IMR-90 (cell line): ENCODE results near the gene LARGE2. TPM values are rescaled to one million over a fixed set of nuclear protein-coding genes. Genes with fewer than 3 reads are reported as not detected.

ENCODE experiments used
- ATAC-seq: fragments of 200-7000 bp; cut with Tn5 transposase; 2 replicates; pipeline ENCODE4 v1.9.1; 2020; ENCODE audit warnings: low read depth, mild to moderate bottlenecking, moderate library complexity
- BruUV-seq: library from RNA; stranded (reverse); fragments of 400-500 nt; replicated peaks from 2 replicates; lab custom pipeline; 2021; lab: Mats Ljungman, UMichigan
- CTCF ChIA-PET: fragments of 300-600 bp; formaldehyde crosslinking; extraction: SDS; loops from one replicate; lab custom pipeline; 2021; ENCODE audit warnings: antibody characterized with exemption; lab: Yijun Ruan, JAX
- POLR2A ChIA-PET: fragments of 300-600 bp; sonication (Branson Sonifier 250); formaldehyde crosslinking; loops from one replicate; lab custom pipeline; 2022; ENCODE audit warnings: antibody characterized with exemption; ENCODE audit not compliant: unreplicated experiment; lab: Charles Lee
- DNase-seq: peaks from one replicate; pipeline ENCODE4 v3.0.0; 2013
- H2AFZ ChIP-seq: replicated peaks from 2 replicates; pipeline ENCODE3; 2013; ENCODE audit warnings: low read length, mild to moderate bottlenecking; ENCODE audit not compliant: poor library complexity
- H2AK5ac ChIP-seq: 2 replicates; pipeline ENCODE4 v1.6.1; 2013; ENCODE audit warnings: low read depth, low read length, inconsistent platforms
- H2AK9ac ChIP-seq: replicated peaks from 2 replicates; pipeline ENCODE3; 2013; ENCODE audit warnings: mild to moderate bottlenecking, low read depth, low read length, moderate library complexity; ENCODE audit not compliant: poor library complexity
- H2BK120ac ChIP-seq: 2 replicates; pipeline ENCODE4 v1.6.1; 2013; ENCODE audit warnings: low read depth, low read length, inconsistent platforms
- H2BK15ac ChIP-seq: 3 replicates; pipeline ENCODE4 v1.6.1; 2013; ENCODE audit warnings: low read depth, low read length, inconsistent platforms
- H2BK20ac ChIP-seq: 2 replicates; pipeline ENCODE4 v1.6.1; 2013; ENCODE audit warnings: low read depth, mild to moderate bottlenecking, inconsistent platforms, low read length, moderate library complexity
- H2BK5ac ChIP-seq: 2 replicates; pipeline ENCODE4 v1.6.1; 2013; ENCODE audit warnings: mild to moderate bottlenecking, low read depth, low read length, inconsistent platforms; ENCODE audit not compliant: poor library complexity, severe bottlenecking
- H3K14ac ChIP-seq: replicated peaks from 2 replicates; pipeline ENCODE4 v1.6.1; 2013; ENCODE audit warnings: low read depth, low read length, inconsistent platforms
- H3K18ac ChIP-seq: 2 replicates; pipeline ENCODE4 v1.6.1; 2013; ENCODE audit warnings: low read depth, low read length, control low read depth
- H3K23ac ChIP-seq: 2 replicates; pipeline ENCODE4 v1.6.1; 2013; ENCODE audit warnings: low read depth, low read length, inconsistent platforms
- H3K27ac ChIP-seq: 2 replicates; pipeline ENCODE4 v1.5.1; 2013; ENCODE audit warnings: mild to moderate bottlenecking, control low read depth, low read length; ENCODE audit not compliant: insufficient read depth
- H3K27me3 ChIP-seq: 2 replicates; pipeline ENCODE4 v1.6.1; 2013; ENCODE audit warnings: low read length; ENCODE audit not compliant: control insufficient read depth, insufficient read depth
- H3K36me3 ChIP-seq: 2 replicates; pipeline ENCODE4 v1.6.1; 2013; ENCODE audit warnings: low read length, mixed read lengths; ENCODE audit not compliant: control insufficient read depth, insufficient read depth
- H3K4ac ChIP-seq: 2 replicates; pipeline ENCODE4 v1.6.1; 2013; ENCODE audit warnings: low read depth, low read length, inconsistent platforms
- H3K4me1 ChIP-seq: 2 replicates; pipeline ENCODE4 v1.6.1; 2013; ENCODE audit warnings: low read length, mixed read lengths; ENCODE audit not compliant: control insufficient read depth, insufficient read depth
- H3K4me2 ChIP-seq: 2 replicates; pipeline ENCODE4 v1.6.1; 2013; ENCODE audit warnings: low read depth, mild to moderate bottlenecking, control low read depth, low read length, moderate library complexity
- H3K4me3 ChIP-seq: 2 replicates; pipeline ENCODE4 v1.5.1; 2013; ENCODE audit warnings: low read depth, mild to moderate bottlenecking, control low read depth, low read length, moderate library complexity; ENCODE audit not compliant: insufficient read depth
- H3K56ac ChIP-seq: 2 replicates; pipeline ENCODE4 v1.6.1; 2013; ENCODE audit warnings: low read length, inconsistent platforms; ENCODE audit not compliant: insufficient read depth; ENCODE audit errors: extremely low read depth
- H3K79me1 ChIP-seq, 2 experiments: 2 replicates each; pipeline ENCODE4 v1.6.1; 2013; ENCODE audit warnings: low read length in 2 of 2, inconsistent platforms in 1 of 2, low read depth in 1 of 2
- H3K9ac ChIP-seq: 2 replicates; pipeline ENCODE4 v1.6.1; 2013; ENCODE audit warnings: low read depth, low read length, control low read depth
- H3K9me1 ChIP-seq: 2 replicates; pipeline ENCODE4 v1.6.1; 2013; ENCODE audit warnings: low read length, inconsistent platforms; ENCODE audit not compliant: insufficient read depth
- H3K9me3 ChIP-seq: 2 replicates; pipeline ENCODE4 v1.6.1; 2013; ENCODE audit warnings: low read length; ENCODE audit not compliant: control insufficient read depth, insufficient read depth
- H4K20me1 ChIP-seq: 2 replicates; pipeline ENCODE4 v1.6.1; 2013; ENCODE audit warnings: low read length, inconsistent platforms; ENCODE audit not compliant: insufficient read depth
- H4K5ac ChIP-seq: 2 replicates; pipeline ENCODE4 v1.6.1; 2013; ENCODE audit warnings: mild to moderate bottlenecking, low read depth, low read length, control low read depth
- H4K8ac ChIP-seq, 2 experiments: 2 replicates each; pipeline ENCODE4 v1.6.1; 2013; ENCODE audit warnings: low read depth in 2 of 2, low read length in 2 of 2, control low read depth in 1 of 2, inconsistent platforms in 1 of 2
- H4K91ac ChIP-seq: 2 replicates; pipeline ENCODE4 v1.6.1; 2013; ENCODE audit warnings: low read depth, low read length, inconsistent platforms; ENCODE audit not compliant: insufficient read depth
- BHLHE40 ChIP-seq: fragments of 150-350 bp; IDR thresholded peaks from 2 replicates; pipeline ENCODE4 v1.6.1; 2016; ENCODE audit warnings: mild to moderate bottlenecking, low read depth, low read length
- CEBPB ChIP-seq: IDR thresholded peaks from 2 replicates; pipeline ENCODE4 v1.6.1; 2012; ENCODE audit warnings: low read depth, low read length, improper control_type of control experiment
- CHD1 ChIP-seq: IDR thresholded peaks from 2 replicates; pipeline ENCODE4 v1.6.1; 2012; ENCODE audit warnings: low read depth, low read length, improper control_type of control experiment
- CTCF ChIP-seq: conservative IDR thresholded peaks from 2 replicates; pipeline ENCODE4 v1.5.1; 2012; ENCODE audit warnings: mild to moderate bottlenecking, low read depth, low read length, improper control_type of control experiment
- ELK1 ChIP-seq: fragments of 150-350 bp; IDR thresholded peaks from 2 replicates; pipeline ENCODE4 v1.6.1; 2016; ENCODE audit warnings: low read depth, mild to moderate bottlenecking, low read length, moderate library complexity, borderline replicate concordance
- FOS ChIP-seq: fragments of 150-350 bp; IDR thresholded peaks from 2 replicates; pipeline ENCODE4 v1.6.1; 2016; ENCODE audit warnings: low read depth, low read length
- MAFK ChIP-seq: IDR thresholded peaks from 2 replicates; pipeline ENCODE4 v1.6.1; 2012; ENCODE audit warnings: low read depth, low read length, improper control_type of control experiment
- MAZ ChIP-seq: IDR thresholded peaks from 2 replicates; pipeline ENCODE4 v1.6.1; 2012; ENCODE audit warnings: low read depth, mild to moderate bottlenecking, low read length, improper control_type of control experiment, moderate library complexity, borderline replicate concordance
- MXI1 ChIP-seq: IDR thresholded peaks from 2 replicates; pipeline ENCODE4 v1.6.1; 2012; ENCODE audit warnings: low read depth, mild to moderate bottlenecking, low read length, moderate library complexity, borderline replicate concordance
- NFE2L2 ChIP-seq: fragments of 150-350 bp; IDR thresholded peaks from 2 replicates; pipeline ENCODE4 v1.6.1; 2016; ENCODE audit warnings: low read depth, mild to moderate bottlenecking, low read length
- POLR2A ChIP-seq: IDR thresholded peaks from 2 replicates; pipeline ENCODE4 v1.6.1; 2012; ENCODE audit warnings: mild to moderate bottlenecking, low read depth, low read length
- RAD21 ChIP-seq: IDR thresholded peaks from 2 replicates; pipeline ENCODE4 v1.6.1; 2012; ENCODE audit warnings: low read length, improper control_type of control experiment
- RCOR1 ChIP-seq: IDR thresholded peaks from 2 replicates; pipeline ENCODE4 v1.6.1; 2012; ENCODE audit warnings: mild to moderate bottlenecking, low read length, improper control_type of control experiment; ENCODE audit not compliant: insufficient replicate concordance
- RFX5 ChIP-seq: IDR thresholded peaks from 2 replicates; pipeline ENCODE4 v1.8.0; 2012; ENCODE audit warnings: low read depth, mild to moderate bottlenecking, low read length, moderate library complexity
- SMC3 ChIP-seq: fragments of 150-350 bp; IDR thresholded peaks from 2 replicates; pipeline ENCODE4 v1.6.1; 2016; ENCODE audit warnings: low read depth, mild to moderate bottlenecking, antibody characterized with exemption, low read length, moderate library complexity
- USF2 ChIP-seq: fragments of 150-350 bp; IDR thresholded peaks from 2 replicates; pipeline ENCODE4 v1.6.1; 2017; ENCODE audit warnings: mild to moderate bottlenecking, antibody characterized with exemption, low read length, low read depth
- WGBS, 2 experiments: methylation state at CpG; one replicate each; pipeline versions ENCODE4 v1.1.5 to v1.1.7; 2013; ENCODE audit warnings: missing lambda C conversion rate in 2 of 2; ENCODE audit not compliant: insufficient read length in 1 of 2; ENCODE audit errors: extremely low coverage in 2 of 2; 5-methylcytosine and 5-hydroxymethylcytosine counted together
- dilution Hi-C: fragments of 300-500 bp; cut with HindIII; formaldehyde crosslinking; loops from one replicate; pipeline ENCODE4 v1.14.3; 2018; ENCODE audit warnings: low sequenced_read_pairs; ENCODE audit not compliant: unreplicated experiment
- in situ Hi-C: fragments of 300-500 bp; cut with MboI; formaldehyde crosslinking; loops from 3 replicates; pipeline ENCODE4 v1.14.3; 2019; ENCODE audit warnings: low sequenced_read_pairs, inconsistent platforms, mixed read lengths
- intact Hi-C: fragments of 100-400 bp; cut with micrococcal nuclease; formaldehyde crosslinking; loops from 2 replicates; pipeline ENCODE4 v1.10.0; 2022
- polyA plus RNA-seq, 3 experiments: library from polyadenylated mRNA; depleted of rRNA; stranded (reverse); fragments of >200 nt; gene quantifications; 2 replicates each; pipeline ENCODE4 v1.2.3, GENCODE V29; 2012; ENCODE audit warnings: low replicate concordance in 1 of 3
- total RNA-seq: library from RNA; depleted of rRNA; stranded (reverse); fragments of >200 nt; gene quantifications from 2 replicates; pipeline ENCODE4 v1.2.3, GENCODE V29; 2012

The LARGE2 gene
- total and polyA plus RNA-seq, 2 of the 4 experiments (the other 2 are of a cell fraction) = 0.03 TPM; not detected in 1

- Histone ChIP-seq H3K27ac (no peak overlapping the region), H2AFZ (no peak overlapping the region), H3K14ac (no peak overlapping the region), H3K56ac (no peak overlapping the region), H3K23ac (no peak overlapping the region), H4K91ac (no peak overlapping the region), H4K5ac (no peak overlapping the region), H4K20me1 (no peaks in the 10 kb centered on the region), H3K9ac (no peak overlapping the region), H3K9me3 (no peaks in the 10 kb centered on the region), H2AK9ac (no peak overlapping the region), H3K4me2 (no peak overlapping the region), H2BK20ac (no peak overlapping the region), H3K4ac (no peak overlapping the region), H3K4me3 (no peak overlapping the region), H2BK15ac (no peak overlapping the region), H3K4me1 (no peaks in the 10 kb centered on the region), H3K18ac (no peak overlapping the region), H3K27me3 (no peaks in the 10 kb centered on the region), H2AK5ac (no peak overlapping the region), H3K79me1 (no peaks in the 10 kb centered on the region), H4K8ac (no peak overlapping the region), H2BK120ac (no peak overlapping the region), H3K9me1 (no peaks in the 10 kb centered on the region), H3K36me3 (peaks cover 45% of the 10 kb centered on the region), H2BK5ac (no peak overlapping the region)
- no peak for DNase-seq
- CTCF ChIA-PET = no interaction called here
- intact Hi-C loops (no loop called here), dilution Hi-C loops (no loop called here), in situ Hi-C loops (no loop called here)
- no peak for ATAC-seq
- POLR2A ChIA-PET = no interaction called here
- BruUV-seq = no TSS peak
- no CpG with 5 or more reads among the region's 10 CpGs for WGBS, 2 experiments
- TF ChIP-seq CTCF (no peak), POLR2A (no peak), FOS (no peak), CHD1 (no peak), RCOR1 (no peak), CEBPB (no peak), BHLHE40 (no peak), RFX5 (no peak), RAD21 (no peak), ELK1 (no peak), MAZ (no peak), USF2 (no peak), MAFK (no peak), MXI1 (no peak), SMC3 (no peak), NFE2L2 (no peak)
Observed at GRCh38 chr11:45937916-45938315, 15.5 kb downstream of the LARGE2 start.
